Endothelial cell of umbilical vein (primary cell): ENCODE data around the gene SPACA6. TPM values are rescaled to one million over a fixed set of nuclear protein-coding genes. Genes with fewer than 3 reads are reported as not detected.

Experiments used
- BruUV-seq: library from RNA; stranded (reverse); fragments of 400-500 nt; replicated peaks from 2 replicates; lab custom pipeline; 2021; lab: Mats Ljungman, UMichigan
- CTCF ChIA-PET: fragments of 300-600, 350-600 bp; sonication (Branson Sonifier 250); formaldehyde crosslinking; loops from one replicate; lab custom pipeline; 2021; ENCODE audit warnings: antibody characterized with exemption, inconsistent platforms; lab: Charles Lee
- POLR2A ChIA-PET: fragments of 300-600, 350-600 bp; sonication (Branson Sonifier 250); formaldehyde crosslinking; loops from one replicate; lab custom pipeline; 2021; ENCODE audit warnings: antibody characterized with exemption, inconsistent platforms; lab: Charles Lee
- DNase-seq: peaks from one replicate; pipeline ENCODE4 v3.0.0-alpha.2; 2011; ENCODE audit warnings: low read depth, low spot score
- FAIRE-seq: peaks from 2 replicates; lab custom pipeline; 2011; peaks lifted over from hg19 to GRCh38; lab: Jason Lieb, UNC
- H2AFZ ChIP-seq: 2 replicates; pipeline ENCODE4 v1.6.0; 2012; ENCODE audit warnings: low read depth, low read length, control low read depth, inconsistent platforms
- H3K27ac ChIP-seq: 2 replicates; pipeline ENCODE4 v1.5.1; 2011; ENCODE audit warnings: low read depth, mild to moderate bottlenecking, control low read depth, low read length, moderate library complexity; ENCODE audit not compliant: insufficient read depth
- H3K27me3 ChIP-seq, 2 experiments: 2 replicates each; pipeline versions ENCODE4 v1.6.0 to v1.6.1; 2011; ENCODE audit warnings: low read length in 2 of 2, mixed read lengths in 1 of 2; ENCODE audit not compliant: control insufficient read depth in 2 of 2, insufficient read depth in 2 of 2
- H3K36me3 ChIP-seq, 2 experiments: 2 replicates in 1 of 2; 3 replicates in 1 of 2; pipeline ENCODE4 v1.5.1; 2011; ENCODE audit warnings: low read length in 2 of 2, mild to moderate bottlenecking in 1 of 2, moderate library complexity in 1 of 2; ENCODE audit not compliant: control insufficient read depth in 2 of 2, insufficient read depth in 2 of 2; ENCODE audit errors: extremely low read depth in 1 of 2
- H3K4me1 ChIP-seq: 3 replicates; pipeline ENCODE4 v1.5.1; 2011; ENCODE audit warnings: mild to moderate bottlenecking, low read length; ENCODE audit not compliant: control insufficient read depth, insufficient read depth; ENCODE audit errors: extremely low read depth
- H3K4me2 ChIP-seq: 2 replicates; pipeline ENCODE4 v1.6.1; 2011; ENCODE audit warnings: low read length, control low read depth, mixed read lengths; ENCODE audit not compliant: insufficient read depth
- H3K4me3 ChIP-seq, 3 experiments: fragments of 200-600 bp in 1 of 3; sonication (generic), shearing (Covaris generic) in 1 of 3; replicated peaks in 1 of 3; 2 replicates each; pipeline ENCODE4 v1.5.1; 2011 to 2016; ENCODE audit warnings: control low read depth in 3 of 3, low read length in 3 of 3, mild to moderate bottlenecking in 2 of 3, inconsistent platforms in 1 of 3, low read depth in 1 of 3, moderate library complexity in 1 of 3; ENCODE audit not compliant: insufficient read depth in 1 of 3
- H3K79me2 ChIP-seq: 2 replicates; pipeline ENCODE4 v1.6.0; 2012; ENCODE audit warnings: low read length, inconsistent platforms; ENCODE audit not compliant: control insufficient read depth, insufficient read depth
- H3K9ac ChIP-seq: replicated peaks from 2 replicates; pipeline ENCODE3; 2011; ENCODE audit warnings: low read length, control low read depth; ENCODE audit not compliant: insufficient read depth; ENCODE audit errors: extremely low read depth
- H3K9me1 ChIP-seq: replicated peaks from 3 replicates; pipeline ENCODE4 v1.6.0; 2011; ENCODE audit warnings: mild to moderate bottlenecking, low read length; ENCODE audit not compliant: control insufficient read depth, insufficient read depth; ENCODE audit errors: extremely low read depth
- H3K9me3 ChIP-seq: replicated peaks from 2 replicates; pipeline ENCODE4 v1.5.1; 2012; ENCODE audit warnings: low read length, inconsistent platforms; ENCODE audit not compliant: control insufficient read depth, insufficient read depth
- H4K20me1 ChIP-seq: replicated peaks from 2 replicates; pipeline ENCODE3; 2011; ENCODE audit warnings: mild to moderate bottlenecking, low read length; ENCODE audit not compliant: control insufficient read depth, insufficient read depth; ENCODE audit errors: extremely low read depth
- EZH2 ChIP-seq: IDR thresholded peaks from 2 replicates; pipeline ENCODE4 v1.6.1; 2012; ENCODE audit warnings: borderline replicate concordance, low read depth, mild to moderate bottlenecking, moderate library complexity, low read length, inconsistent platforms; ENCODE audit not compliant: severe bottlenecking
- FOS ChIP-seq: IDR thresholded peaks from 2 replicates; pipeline ENCODE4 v1.6.1; 2011; ENCODE audit warnings: mild to moderate bottlenecking, low read length, moderate library complexity, borderline replicate concordance; ENCODE audit not compliant: insufficient read depth
- JUN ChIP-seq: IDR thresholded peaks from 2 replicates; pipeline ENCODE4 v1.6.1; 2011; ENCODE audit warnings: borderline replicate concordance, low read depth; ENCODE audit not compliant: insufficient read length, insufficient read depth
- MYC ChIP-seq: IDR thresholded peaks from one replicate; pipeline ENCODE4 v1.6.1; 2011; ENCODE audit warnings: mild to moderate bottlenecking, low read depth, low read length
- dilution Hi-C: fragments of 300-500 bp; cut with MboI; formaldehyde crosslinking; loops from one replicate; pipeline ENCODE4 v1.15.0; 2019; ENCODE audit warnings: low sequenced_read_pairs; ENCODE audit not compliant: extremely low pct_ligation_motif_present
- intact Hi-C: fragments of 100-400 bp; cut with micrococcal nuclease; formaldehyde crosslinking; loops from one replicate; pipeline ENCODE4 v1.10.0; 2022
- polyA plus RNA-seq, 4 experiments: library from polyadenylated mRNA; depleted of rRNA in 3 of 4; stranded (reverse) in 3 of 4; unstranded in 1 of 4; fragments of >200 nt; gene quantifications; 2 replicates each; pipeline versions ENCODE4 v1.2.1 to v1.2.3, GENCODE V29; 2011 to 2012; ENCODE audit warnings: missing spikeins in 1 of 4
- total RNA-seq: library from RNA; stranded (reverse); gene quantifications from 2 replicates; pipeline ENCODE4 v1.2.3, GENCODE V29; 2021
- TF ChIP-seq, protein P1 (sequence below), 2 donors: IDR thresholded peaks; 1 replicate in 1 of 2; 2 replicates in 1 of 2; pipeline ENCODE4 v1.5.1; 2011; ENCODE audit warnings: low read length in 2 of 2, mild to moderate bottlenecking in 2 of 2, moderate library complexity in 2 of 2, control low read depth in 1 of 2, inconsistent platforms in 1 of 2, low read depth in 1 of 2; ENCODE audit not compliant: insufficient read depth in 1 of 2; ENCODE audit errors: extremely low read depth in 1 of 2
- TF ChIP-seq, protein P2 (sequence below): IDR thresholded peaks from 2 replicates; pipeline ENCODE4 v1.6.1; 2011; ENCODE audit not compliant: insufficient read depth, insufficient read length

The SPACA6 gene
- total and polyA plus RNA-seq, 2 donors (not counting 3 experiments of a cell fraction or from before 2014, with no cell fraction given), result 11.9 to 41.1 TPM

DNA sequence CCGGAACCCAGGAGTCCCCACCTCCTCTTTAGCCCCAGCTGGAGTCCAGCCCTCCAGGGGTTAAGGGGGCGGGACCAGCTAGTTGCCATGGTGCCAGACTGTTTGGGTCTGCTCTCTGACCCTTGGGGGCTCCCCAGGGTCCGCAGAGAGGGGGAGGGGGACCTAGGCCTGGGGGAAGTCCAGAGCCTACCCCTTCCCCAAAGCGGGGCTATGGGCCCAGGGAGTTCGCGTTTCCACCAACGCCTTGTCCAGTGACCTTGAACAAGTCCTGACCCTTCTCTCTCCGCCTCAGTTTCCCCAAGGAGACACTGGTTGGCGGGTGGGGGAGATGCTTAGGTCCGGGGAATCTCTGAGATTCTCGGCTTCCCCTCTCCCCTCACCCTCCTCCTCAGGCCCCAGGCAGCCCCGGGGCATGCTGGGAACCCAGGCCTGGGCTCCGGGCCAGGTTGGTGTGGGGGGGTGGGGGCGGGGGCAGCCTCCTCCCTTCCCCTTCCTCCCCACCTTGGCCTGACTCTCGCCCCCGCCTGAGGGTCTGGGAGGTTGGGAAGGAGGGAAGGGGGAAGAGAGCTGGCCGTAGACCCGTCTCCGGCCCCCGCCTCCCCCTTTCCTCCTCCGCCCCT, 2.6 kb upstream of the SPACA6 start:
- H3K79me2 ChIP-seq, result peaks cover 65% of the 10 kb centered on the region
- no peaks in the 10 kb centered on the region for H3K27me3 ChIP-seq
- peaks cover 5% of the 10 kb centered on the region for H4K20me1 ChIP-seq
- H3K9me1 ChIP-seq, result no peaks in the 10 kb centered on the region
- TF ChIP-seq FOS (no peak), EZH2 (no peak), JUN (no peak), MYC (no peak)
- TF ChIP-seq, protein P1, sequence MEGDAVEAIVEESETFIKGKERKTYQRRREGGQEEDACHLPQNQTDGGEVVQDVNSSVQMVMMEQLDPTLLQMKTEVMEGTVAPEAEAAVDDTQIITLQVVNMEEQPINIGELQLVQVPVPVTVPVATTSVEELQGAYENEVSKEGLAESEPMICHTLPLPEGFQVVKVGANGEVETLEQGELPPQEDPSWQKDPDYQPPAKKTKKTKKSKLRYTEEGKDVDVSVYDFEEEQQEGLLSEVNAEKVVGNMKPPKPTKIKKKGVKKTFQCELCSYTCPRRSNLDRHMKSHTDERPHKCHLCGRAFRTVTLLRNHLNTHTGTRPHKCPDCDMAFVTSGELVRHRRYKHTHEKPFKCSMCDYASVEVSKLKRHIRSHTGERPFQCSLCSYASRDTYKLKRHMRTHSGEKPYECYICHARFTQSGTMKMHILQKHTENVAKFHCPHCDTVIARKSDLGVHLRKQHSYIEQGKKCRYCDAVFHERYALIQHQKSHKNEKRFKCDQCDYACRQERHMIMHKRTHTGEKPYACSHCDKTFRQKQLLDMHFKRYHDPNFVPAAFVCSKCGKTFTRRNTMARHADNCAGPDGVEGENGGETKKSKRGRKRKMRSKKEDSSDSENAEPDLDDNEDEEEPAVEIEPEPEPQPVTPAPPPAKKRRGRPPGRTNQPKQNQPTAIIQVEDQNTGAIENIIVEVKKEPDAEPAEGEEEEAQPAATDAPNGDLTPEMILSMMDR (IDR thresholded peaks at IDR 0.05; ENCODE audit: extremely low read depth in 1 of 2, insufficient read depth in 1 of 2, low read depth in 1 of 2, low read length in 2 of 2), result no peak
- TF ChIP-seq, protein P2, sequence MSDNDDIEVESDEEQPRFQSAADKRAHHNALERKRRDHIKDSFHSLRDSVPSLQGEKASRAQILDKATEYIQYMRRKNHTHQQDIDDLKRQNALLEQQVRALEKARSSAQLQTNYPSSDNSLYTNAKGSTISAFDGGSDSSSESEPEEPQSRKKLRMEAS, result no peak
- no TSS peak for BruUV-seq
- ChIA-PET POLR2A (no interaction called here), CTCF (interaction anchor here (1.1 to 1.5 kb wide), 3 partner anchors 29 to 87 kb away, joined by 3 to 5 read pairs (median 5); no protein-coding TSS in a partner anchor)
- H3K27ac ChIP-seq, result peak overlapping the region; percentile 95
- peak overlapping the region; percentile 80 for H3K4me2 ChIP-seq
- peak; percentile 76 for DNase-seq
- intact Hi-C loops (loop anchor here (1.0 kb wide), 1 partner anchor 96 kb away; no protein-coding TSS in a partner anchor), dilution Hi-C loops (no loop called here)
- peak; percentile 60 for FAIRE-seq
- peak overlapping the region; percentile 73 to 94 (median 91) for H3K4me3 ChIP-seq
- H3K9me3 ChIP-seq, result no peaks in the 10 kb centered on the region
- peak overlapping the region; percentile 97 for H3K9ac ChIP-seq
- H3K4me1 ChIP-seq, result peaks cover 24% of the 10 kb centered on the region
- H2AFZ ChIP-seq, result no peak overlapping the region
- H3K36me3 ChIP-seq, result peaks cover 5 to 19% of the 10 kb centered on the region in 2 experiments
